Activated CD4-positive, alpha-beta T cell treated with anti-CD3 and anti-CD28 coated beads, Interleukin-2, amount 10 ng/mL, durations not matched to agents 24 days and 14 days (primary cell): ENCODE data around the gene SEC14L3. TPM values are rescaled to one million over a fixed set of nuclear protein-coding genes. Genes with fewer than 3 reads are reported as not detected.

ENCODE experiments used
- DNase-seq: peaks from one replicate; pipeline ENCODE4 v3.0.0; 2022
- H3K27ac Mint-ChIP-seq: one replicate; pipeline ENCODE4 v1.8.0; 2022; ENCODE audit warnings: mild to moderate bottlenecking, mixed read lengths
- H3K27me3 Mint-ChIP-seq: one replicate; pipeline ENCODE4 v1.8.0; 2022; ENCODE audit warnings: mixed read lengths
- H3K36me3 Mint-ChIP-seq: one replicate; pipeline ENCODE4 v1.8.0; 2022; ENCODE audit warnings: low read depth, mild to moderate bottlenecking, mixed read lengths
- H3K4me1 Mint-ChIP-seq: one replicate; pipeline ENCODE4 v1.8.0; 2021; ENCODE audit warnings: mixed read lengths
- H3K4me3 Mint-ChIP-seq: one replicate; pipeline ENCODE4 v1.8.0; 2022; ENCODE audit warnings: mild to moderate bottlenecking, moderate library complexity, mixed read lengths
- H3K9me3 Mint-ChIP-seq: one replicate; pipeline ENCODE4 v1.8.0; 2021; ENCODE audit warnings: mixed read lengths
- intact Hi-C: fragments of 100-400 bp; cut with micrococcal nuclease; formaldehyde crosslinking; loops from one replicate; pipeline ENCODE4 v1.15.1; 2023
- total RNA-seq: library from RNA; stranded (reverse); gene quantifications from 2 replicates; pipeline ENCODE4 v1.2.3, GENCODE V29; 2022

Gene SEC14L3
- not detected in 2 replicates for total RNA-seq

DNA sequence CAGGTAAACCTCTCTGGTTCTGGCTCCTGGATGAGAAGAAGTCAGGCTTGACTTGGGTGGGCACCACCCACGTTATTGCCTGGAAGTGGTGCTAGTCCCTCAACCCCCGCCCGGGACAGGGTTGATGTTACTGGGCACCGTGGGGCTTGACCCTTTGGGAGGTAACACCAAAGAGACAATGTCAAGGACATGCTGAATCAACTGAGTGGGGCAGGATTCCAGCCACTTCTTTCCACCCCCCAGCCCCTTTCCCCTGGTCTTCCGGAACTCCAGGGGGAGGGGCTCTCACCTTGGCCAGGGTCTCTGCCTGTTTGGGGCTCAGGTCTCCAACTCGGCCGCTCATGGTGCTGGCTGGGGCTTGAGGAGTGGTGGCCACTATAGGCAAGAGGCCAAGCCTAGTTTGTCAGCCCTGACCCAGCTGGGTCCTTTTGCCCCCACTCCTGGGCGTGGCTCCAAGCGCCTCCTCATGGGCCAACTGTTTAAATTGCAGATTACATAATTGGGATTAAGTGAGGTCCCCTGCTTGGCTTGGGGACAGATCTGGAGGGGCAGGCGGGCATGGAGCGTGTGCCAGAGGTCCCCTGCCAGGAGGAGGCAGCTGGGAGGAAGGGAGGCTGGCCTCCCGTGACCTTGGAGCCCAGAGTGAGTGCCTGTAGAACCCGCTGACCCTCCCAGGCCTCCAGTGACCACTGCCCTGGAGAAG is at the start of gene SEC14L3:
Gene SEC14L3 (minus strand): TSS at position 402 of the 703 bp plus-strand sequence. CDS start 59 bp downstream, at position 343.
- Mint-ChIP-seq H3K27me3 (peaks cover 15% of the 10 kb centered on the region), H3K9me3 (no peaks in the 10 kb centered on the region)
- intact Hi-C loops: no loop called here

DNA sequence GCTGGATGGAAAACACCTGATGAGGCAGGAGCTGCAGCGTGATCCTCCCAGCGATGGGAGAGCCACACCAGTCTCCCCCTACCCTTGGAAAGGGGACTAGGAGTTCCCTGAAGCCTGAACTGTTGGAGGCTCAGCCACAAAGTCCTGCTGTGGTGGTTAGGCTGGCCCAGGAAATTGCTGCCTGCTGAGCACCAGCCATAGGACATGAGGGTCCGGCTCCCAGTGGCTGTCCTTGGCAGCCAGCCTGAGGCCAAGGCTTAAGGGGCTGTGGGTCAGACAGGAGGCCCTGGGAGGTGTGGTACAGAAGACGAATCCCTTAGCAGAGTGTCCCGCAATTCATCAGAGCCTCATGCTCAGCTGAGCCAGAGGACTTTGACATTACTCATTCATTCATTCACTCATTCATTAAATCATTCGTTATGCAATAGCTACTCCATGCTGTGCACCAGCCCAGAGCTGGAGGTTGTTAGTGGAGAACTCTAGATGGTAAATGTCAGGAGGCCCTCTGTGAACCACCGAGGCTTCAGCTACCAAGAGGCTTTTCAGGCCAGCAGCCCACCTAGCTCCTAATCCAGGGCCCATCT is 48.1 kb upstream of the SEC14L3 start:
- Mint-ChIP-seq H3K4me1 (no peaks in the 10 kb centered on the region), H3K27ac (no peak overlapping the region), H3K4me3 (no peak overlapping the region), H3K36me3 (no peaks in the 10 kb centered on the region), H3K27me3 (peaks cover 11% of the 10 kb centered on the region), H3K9me3 (no peaks in the 10 kb centered on the region)
- intact Hi-C loops: no loop called here
- DNase-seq: no peak

More for the DNA sequence above, at the start of gene SEC14L3:
- no peak within 1 kb of the TSS for H3K27ac Mint-ChIP-seq
- peaks cover 8% of the 10 kb centered on the region for H3K4me1 Mint-ChIP-seq
- no peaks in the 10 kb centered on the region for H3K36me3 Mint-ChIP-seq
- no peak within 1 kb of the TSS for H3K4me3 Mint-ChIP-seq
- DNase-seq: no peak

DNA sequence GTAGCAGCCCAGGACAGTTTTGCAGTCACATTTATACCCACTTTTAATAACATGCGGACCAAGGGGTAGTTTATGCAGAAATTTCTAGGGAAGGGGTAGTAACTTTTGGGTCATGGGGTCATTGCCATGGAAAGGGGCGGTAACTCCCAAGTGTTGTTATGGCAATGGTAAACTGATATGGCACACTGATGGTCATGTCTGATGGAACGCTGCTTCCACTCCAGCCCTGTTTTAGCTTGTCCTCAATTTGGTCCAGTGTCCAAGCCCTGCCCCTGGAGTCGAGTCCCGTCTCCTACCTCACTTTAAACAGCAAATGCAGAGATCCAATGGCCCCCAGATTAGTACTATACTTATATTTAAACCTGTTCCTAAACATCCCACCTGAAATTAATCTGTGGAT is 44.9 kb upstream of the SEC14L3 start:
- Mint-ChIP-seq H3K4me3 (no peak overlapping the region), H3K9me3 (no peaks in the 10 kb centered on the region), H3K27ac (no peak overlapping the region), H3K27me3 (peaks cover 6% of the 10 kb centered on the region), H3K36me3 (no peaks in the 10 kb centered on the region), H3K4me1 (no peaks in the 10 kb centered on the region)
- DNase-seq: no peak
- intact Hi-C loops: no loop called here

DNA sequence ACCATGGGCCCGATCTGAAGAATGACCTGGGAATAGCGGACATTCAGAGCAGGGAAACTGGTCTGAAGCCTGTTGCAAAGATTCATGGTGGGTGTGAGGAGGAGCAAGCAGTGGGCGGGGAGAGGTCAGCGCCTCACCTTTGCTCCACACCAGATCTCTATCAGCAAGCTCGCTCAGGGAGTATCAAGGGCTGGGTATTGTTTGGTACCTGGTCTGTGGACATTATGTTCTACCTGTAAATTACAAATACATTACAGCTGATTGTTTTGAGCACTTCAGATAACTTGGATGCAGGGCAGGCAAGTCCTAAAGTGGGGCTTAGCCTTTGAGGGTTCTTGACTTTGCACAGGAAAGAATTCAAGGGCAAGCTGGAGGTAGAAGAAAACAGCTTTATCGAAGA is 44.5 kb upstream of the SEC14L3 start:
- Mint-ChIP-seq H3K27me3 (peaks cover 6% of the 10 kb centered on the region), H3K36me3 (no peaks in the 10 kb centered on the region), H3K27ac (no peak overlapping the region), H3K4me3 (no peak overlapping the region), H3K4me1 (no peaks in the 10 kb centered on the region), H3K9me3 (no peaks in the 10 kb centered on the region)
- intact Hi-C loops: no loop called here
- DNase-seq: no peak

DNA sequence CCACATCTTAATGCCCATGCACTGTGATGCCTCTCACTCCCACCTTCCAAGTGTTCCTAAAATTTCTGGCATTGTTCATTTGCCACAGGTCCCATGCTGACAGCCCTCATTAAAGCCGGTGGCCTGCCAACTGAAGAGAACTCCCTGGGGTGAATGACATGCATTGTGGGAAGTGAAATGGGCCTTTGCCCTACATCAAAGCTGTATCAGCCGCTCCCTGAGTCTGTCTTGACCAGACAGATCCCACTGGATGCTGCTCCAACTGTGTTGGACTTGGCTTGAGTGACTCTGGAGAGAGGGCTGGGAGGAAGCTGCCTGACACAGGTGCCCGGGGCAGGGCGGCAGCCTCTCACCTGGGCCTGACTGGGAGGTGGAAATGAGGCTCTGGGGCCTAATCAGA is 42.4 kb upstream of the SEC14L3 start:
- Mint-ChIP-seq H3K27me3 (peaks cover 4% of the 10 kb centered on the region), H3K36me3 (no peaks in the 10 kb centered on the region), H3K9me3 (no peaks in the 10 kb centered on the region), H3K4me1 (no peaks in the 10 kb centered on the region), H3K27ac (no peak overlapping the region), H3K4me3 (no peak overlapping the region)
- intact Hi-C loops: no loop called here
- DNase-seq: no peak

DNA sequence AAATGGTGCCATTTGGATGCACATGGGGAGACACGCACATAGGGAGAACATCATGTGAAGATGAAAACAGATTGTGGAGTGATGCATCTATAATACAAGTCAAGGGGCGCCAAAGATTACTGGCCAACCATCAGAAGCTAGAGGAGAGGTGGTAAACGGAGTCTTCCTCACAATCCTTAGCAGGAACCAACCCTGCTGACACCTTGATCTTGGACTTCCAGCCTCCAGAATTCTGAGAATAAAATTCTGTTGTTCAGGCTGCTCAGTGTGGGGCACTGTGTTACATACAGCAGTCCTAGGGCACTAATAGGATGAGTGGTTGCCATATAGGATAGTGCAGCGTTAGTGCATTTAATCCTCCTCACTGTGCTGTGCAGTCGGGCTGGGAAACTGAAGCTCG is 41.6 kb upstream of the SEC14L3 start:
- Mint-ChIP-seq H3K4me3 (no peak overlapping the region), H3K27me3 (peaks cover 7% of the 10 kb centered on the region), H3K36me3 (no peaks in the 10 kb centered on the region), H3K9me3 (no peaks in the 10 kb centered on the region), H3K4me1 (no peaks in the 10 kb centered on the region), H3K27ac (no peak overlapping the region)
- intact Hi-C loops: no loop called here
- DNase-seq: no peak

DNA sequence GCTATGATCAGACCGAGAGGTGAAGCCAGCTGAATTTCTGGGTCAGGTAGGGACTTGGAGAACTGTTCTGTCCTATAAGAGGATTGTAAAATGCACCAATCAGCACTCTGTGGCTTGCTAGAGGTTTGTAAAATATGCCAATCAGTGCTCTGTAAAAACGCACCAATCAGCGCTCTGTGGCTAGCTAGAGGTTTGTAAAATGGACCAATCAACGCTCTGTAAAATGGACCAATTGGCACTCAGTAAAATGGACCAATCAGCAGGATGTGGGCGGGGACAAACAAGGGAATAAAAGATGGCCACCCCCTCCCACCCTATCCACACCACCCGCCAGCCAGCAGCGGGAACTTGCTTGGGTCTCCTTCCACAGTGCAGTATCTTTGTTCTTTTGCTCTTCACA is 40.1 kb upstream of the SEC14L3 start:
- H3K4me1 Mint-ChIP-seq: no peaks in the 10 kb centered on the region

DNA sequence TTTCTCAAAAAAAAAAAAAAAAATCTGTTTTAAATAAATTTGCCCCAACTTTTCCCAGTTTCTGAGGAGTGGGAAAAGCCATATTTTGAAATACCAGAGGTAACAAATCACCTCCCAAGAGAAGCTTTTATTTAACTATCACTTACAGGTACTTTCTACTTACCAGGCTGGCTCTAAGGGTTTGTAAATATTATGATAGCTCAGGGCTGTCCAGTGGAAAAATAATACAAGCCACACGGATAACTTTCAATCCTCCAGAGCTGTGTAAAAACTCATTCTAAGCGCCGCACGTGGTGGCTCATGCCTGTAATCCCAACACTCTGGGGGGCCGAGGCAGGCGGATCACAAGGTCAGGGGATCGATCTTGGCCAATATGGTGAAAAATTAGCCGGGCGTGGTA is 39.3 kb upstream of the SEC14L3 start:
- DNase-seq: no peak
- Mint-ChIP-seq H3K4me3 (no peak overlapping the region), H3K27me3 (peaks cover 14% of the 10 kb centered on the region), H3K36me3 (no peaks in the 10 kb centered on the region), H3K4me1 (no peaks in the 10 kb centered on the region), H3K27ac (no peak overlapping the region), H3K9me3 (no peaks in the 10 kb centered on the region)
- intact Hi-C loops: no loop called here

More for the DNA sequence above, 40.1 kb upstream of the SEC14L3 start:
- Mint-ChIP-seq H3K27me3 (peaks cover 11% of the 10 kb centered on the region), H3K9me3 (no peaks in the 10 kb centered on the region), H3K4me3 (no peak overlapping the region), H3K36me3 (no peaks in the 10 kb centered on the region), H3K27ac (no peak overlapping the region)
- DNase-seq: no peak
- intact Hi-C loops: no loop called here

DNA sequence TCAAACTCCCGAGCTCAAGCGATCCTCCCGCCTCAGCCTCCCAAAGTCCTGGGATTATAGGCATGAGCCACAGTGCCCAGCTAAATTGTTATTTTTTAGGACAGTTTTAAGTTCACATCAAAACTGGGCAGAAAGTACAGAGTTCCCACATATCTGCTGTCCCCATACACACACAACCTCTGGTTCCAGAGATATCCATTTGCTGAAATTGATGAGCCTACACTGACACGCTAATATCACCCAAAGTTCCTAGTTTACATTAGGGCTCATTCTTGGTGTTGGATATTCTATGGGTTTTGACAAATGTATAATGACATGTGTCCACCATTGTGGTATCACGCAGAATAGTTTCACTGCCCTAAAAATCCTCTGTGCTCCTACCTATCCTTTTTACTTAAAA is 36.4 kb upstream of the SEC14L3 start:
- Mint-ChIP-seq H3K4me1 (no peaks in the 10 kb centered on the region), H3K27ac (no peak overlapping the region), H3K36me3 (no peaks in the 10 kb centered on the region), H3K4me3 (no peak overlapping the region), H3K27me3 (peaks cover 28% of the 10 kb centered on the region), H3K9me3 (no peaks in the 10 kb centered on the region)
- intact Hi-C loops: no loop called here
- DNase-seq: no peak

DNA sequence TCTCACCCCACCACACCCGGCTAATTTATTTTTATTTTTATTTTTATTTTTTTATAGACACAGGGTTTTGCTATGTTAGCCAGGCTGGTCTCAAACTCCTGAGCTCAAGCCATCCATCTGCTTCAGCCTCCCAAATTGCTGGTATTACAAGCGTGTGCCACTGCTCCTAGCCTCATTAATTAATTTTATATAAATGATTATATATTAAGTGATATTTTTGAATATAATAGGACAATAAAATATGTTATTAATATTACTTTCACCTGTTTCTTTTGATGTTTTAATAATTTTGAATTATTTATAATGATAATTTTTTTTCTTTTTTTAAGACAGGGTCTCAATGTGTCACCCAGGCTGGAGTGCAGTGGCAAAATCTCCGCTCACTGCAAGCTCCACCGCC is 35.9 kb upstream of the SEC14L3 start:
- intact Hi-C loops: no loop called here

DNA sequence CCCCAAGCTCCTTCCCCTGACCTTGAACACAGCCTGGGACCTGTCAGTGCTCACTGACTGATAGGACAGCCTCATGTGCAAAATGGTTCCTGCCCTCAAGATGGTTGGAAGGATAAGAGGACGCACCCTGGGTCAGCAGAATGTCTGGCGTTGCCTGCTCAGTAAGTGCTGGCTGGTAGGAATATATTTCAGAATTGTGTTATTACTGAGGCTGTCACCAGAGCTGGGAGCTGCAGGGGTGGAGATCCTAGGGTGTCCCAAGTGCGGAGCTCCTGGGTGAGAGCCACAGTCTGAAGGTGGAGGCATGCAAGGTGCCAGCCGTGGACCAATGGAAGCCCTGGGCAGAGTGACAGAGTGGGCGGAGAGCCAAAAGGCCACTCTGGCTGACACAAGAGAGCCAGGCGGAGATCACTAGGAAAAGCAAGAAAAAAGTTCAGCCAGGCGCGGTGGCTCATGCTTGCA is 34.7 kb upstream of the SEC14L3 start:
- Mint-ChIP-seq H3K36me3 (no peaks in the 10 kb centered on the region), H3K4me3 (no peak overlapping the region), H3K27me3 (peaks cover 30% of the 10 kb centered on the region), H3K27ac (no peak overlapping the region), H3K4me1 (no peaks in the 10 kb centered on the region), H3K9me3 (no peaks in the 10 kb centered on the region)
- no peak for DNase-seq
- intact Hi-C loops: no loop called here

More for the DNA sequence above, 35.9 kb upstream of the SEC14L3 start:
- Mint-ChIP-seq H3K36me3 (no peaks in the 10 kb centered on the region), H3K4me3 (no peak overlapping the region), H3K27me3 (peaks cover 30% of the 10 kb centered on the region), H3K9me3 (no peaks in the 10 kb centered on the region), H3K4me1 (no peaks in the 10 kb centered on the region), H3K27ac (no peak overlapping the region)
- no peak for DNase-seq

DNA sequence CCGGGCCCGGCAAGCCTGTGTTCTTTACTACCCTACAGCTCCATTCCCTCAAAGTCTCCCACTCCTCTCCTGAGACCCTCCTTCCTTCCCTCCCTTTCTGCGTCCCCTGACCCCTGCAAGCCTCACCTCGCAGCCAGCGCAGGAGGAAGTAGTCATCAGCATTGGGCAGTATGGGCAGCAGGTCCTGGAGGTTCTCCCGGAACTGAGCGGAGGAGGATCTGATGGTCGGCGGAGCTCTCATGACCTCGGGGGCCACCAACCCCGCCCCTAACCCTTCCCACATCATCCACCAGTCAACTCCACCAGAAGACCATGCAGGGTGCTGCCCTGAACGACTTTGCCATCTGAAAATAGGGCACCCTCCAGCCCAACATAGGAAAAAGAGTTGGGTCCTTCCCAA is 31.7 kb upstream of the SEC14L3 start:
- no peak for DNase-seq
- no peak overlapping the region for H3K27ac Mint-ChIP-seq
- H3K4me1 Mint-ChIP-seq: no peaks in the 10 kb centered on the region
- peaks cover 32% of the 10 kb centered on the region for H3K27me3 Mint-ChIP-seq
- H3K36me3 Mint-ChIP-seq: no peaks in the 10 kb centered on the region
- no peak overlapping the region for H3K4me3 Mint-ChIP-seq
- H3K9me3 Mint-ChIP-seq: no peaks in the 10 kb centered on the region
- intact Hi-C loops: no loop called here

DNA sequence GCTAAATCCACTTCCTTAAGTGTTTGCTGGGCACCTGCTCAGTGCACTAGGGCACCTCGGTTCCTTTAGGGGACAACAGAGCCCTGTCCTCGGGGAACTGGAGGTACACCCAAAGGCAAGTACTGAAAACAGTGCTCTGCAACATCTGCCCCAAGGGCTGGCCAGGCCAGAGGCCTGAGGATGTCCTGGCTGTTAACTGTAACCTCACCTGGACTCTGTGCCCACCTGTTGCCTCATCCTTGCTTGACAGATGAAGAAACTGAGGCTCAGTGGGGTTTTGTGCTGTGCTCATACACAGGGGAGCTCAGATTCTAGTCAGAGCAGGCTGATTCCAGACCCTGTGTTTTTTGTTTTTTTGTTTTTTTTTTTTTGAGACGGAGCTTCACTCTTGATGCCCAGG is 31.1 kb upstream of the SEC14L3 start:
- H3K27ac Mint-ChIP-seq: no peak overlapping the region
- peaks cover 33% of the 10 kb centered on the region for H3K27me3 Mint-ChIP-seq
- intact Hi-C loops: no loop called here

DNA sequence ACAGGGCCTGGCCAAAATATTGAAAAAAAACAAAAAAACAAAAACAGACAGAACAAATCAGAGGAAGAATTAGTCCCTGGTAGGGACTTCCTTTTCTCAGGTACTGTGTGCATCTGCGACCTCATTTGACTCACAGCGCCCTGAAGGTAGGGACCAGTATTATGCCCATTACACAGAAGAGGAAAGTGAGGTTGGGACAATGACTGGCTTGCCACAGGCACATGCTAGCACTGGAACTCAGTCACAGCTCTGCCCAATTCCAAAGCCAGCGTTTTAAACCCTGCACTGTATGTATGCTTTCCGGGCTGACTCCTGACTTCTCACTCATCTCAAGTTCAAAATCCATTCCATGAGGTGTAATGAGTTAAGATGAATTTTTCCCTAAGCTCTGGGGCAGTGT is 30.3 kb upstream of the SEC14L3 start:
- no peak overlapping the region for H3K27ac Mint-ChIP-seq
- no peak overlapping the region for H3K4me3 Mint-ChIP-seq
- intact Hi-C loops: no loop called here
- no peaks in the 10 kb centered on the region for H3K9me3 Mint-ChIP-seq
- H3K36me3 Mint-ChIP-seq: no peaks in the 10 kb centered on the region
- no peaks in the 10 kb centered on the region for H3K4me1 Mint-ChIP-seq
- no peak for DNase-seq
- H3K27me3 Mint-ChIP-seq: peaks cover 38% of the 10 kb centered on the region

More for the DNA sequence above, 31.1 kb upstream of the SEC14L3 start:
- no peaks in the 10 kb centered on the region for H3K36me3 Mint-ChIP-seq
- H3K4me3 Mint-ChIP-seq: no peak overlapping the region
- DNase-seq: no peak
- no peaks in the 10 kb centered on the region for H3K4me1 Mint-ChIP-seq
- no peaks in the 10 kb centered on the region for H3K9me3 Mint-ChIP-seq

DNA sequence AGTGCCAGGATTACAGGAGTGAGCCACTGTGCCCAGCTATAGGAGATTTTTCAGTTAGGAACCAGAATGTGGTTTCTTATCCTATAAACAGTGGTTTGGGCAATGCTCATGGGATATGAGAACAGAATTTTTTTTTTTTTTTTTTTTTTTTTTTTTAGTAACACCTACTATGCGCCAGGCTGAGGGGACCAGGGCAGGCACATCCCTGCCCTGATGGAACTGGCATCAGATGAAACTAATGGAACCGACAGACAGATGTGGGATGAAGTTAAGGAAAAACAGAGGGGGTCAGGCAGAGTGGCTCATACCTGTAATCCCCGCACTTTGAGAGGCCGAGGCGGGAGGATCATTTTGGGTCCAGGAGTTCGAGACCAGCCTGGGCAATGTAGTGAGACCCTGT is 28.8 kb upstream of the SEC14L3 start:
- intact Hi-C loops: no loop called here
- H3K27me3 Mint-ChIP-seq: peaks cover 31% of the 10 kb centered on the region
- H3K4me1 Mint-ChIP-seq: no peaks in the 10 kb centered on the region
- DNase-seq: no peak
- no peak overlapping the region for H3K27ac Mint-ChIP-seq
- H3K9me3 Mint-ChIP-seq: no peaks in the 10 kb centered on the region
- no peaks in the 10 kb centered on the region for H3K36me3 Mint-ChIP-seq
- H3K4me3 Mint-ChIP-seq: no peak overlapping the region
